ENCODE results near the gene PPM1L.

DNA sequence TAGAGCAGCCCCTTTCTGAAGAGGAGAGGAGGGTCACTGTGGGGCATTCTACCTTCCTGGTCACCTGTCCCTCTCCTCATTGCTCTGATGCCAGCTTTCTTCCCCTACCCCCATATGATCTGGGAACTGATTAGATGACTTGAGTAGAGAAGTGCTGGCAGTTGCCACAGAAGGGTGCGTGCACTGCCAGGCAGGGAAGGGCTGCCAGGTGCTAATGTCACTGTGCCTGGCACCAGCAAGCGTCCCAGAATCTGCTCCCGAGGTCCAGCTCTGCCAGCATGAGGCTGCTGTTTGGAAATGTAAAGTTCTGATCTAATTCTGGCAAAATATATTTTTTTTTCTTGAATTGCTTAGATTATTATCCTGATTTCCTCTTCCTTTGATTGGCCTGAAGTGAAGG, 52.8 kb downstream of the PPM1L start:
- TF ChIP-seq, protein P1, sequence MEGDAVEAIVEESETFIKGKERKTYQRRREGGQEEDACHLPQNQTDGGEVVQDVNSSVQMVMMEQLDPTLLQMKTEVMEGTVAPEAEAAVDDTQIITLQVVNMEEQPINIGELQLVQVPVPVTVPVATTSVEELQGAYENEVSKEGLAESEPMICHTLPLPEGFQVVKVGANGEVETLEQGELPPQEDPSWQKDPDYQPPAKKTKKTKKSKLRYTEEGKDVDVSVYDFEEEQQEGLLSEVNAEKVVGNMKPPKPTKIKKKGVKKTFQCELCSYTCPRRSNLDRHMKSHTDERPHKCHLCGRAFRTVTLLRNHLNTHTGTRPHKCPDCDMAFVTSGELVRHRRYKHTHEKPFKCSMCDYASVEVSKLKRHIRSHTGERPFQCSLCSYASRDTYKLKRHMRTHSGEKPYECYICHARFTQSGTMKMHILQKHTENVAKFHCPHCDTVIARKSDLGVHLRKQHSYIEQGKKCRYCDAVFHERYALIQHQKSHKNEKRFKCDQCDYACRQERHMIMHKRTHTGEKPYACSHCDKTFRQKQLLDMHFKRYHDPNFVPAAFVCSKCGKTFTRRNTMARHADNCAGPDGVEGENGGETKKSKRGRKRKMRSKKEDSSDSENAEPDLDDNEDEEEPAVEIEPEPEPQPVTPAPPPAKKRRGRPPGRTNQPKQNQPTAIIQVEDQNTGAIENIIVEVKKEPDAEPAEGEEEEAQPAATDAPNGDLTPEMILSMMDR (conservative IDR thresholded peaks at IDR 0.05; ENCODE audit: low read depth, low read length): no peak
- TF ChIP-seq EZH2 (IDR thresholded peaks at IDR 0.05; ENCODE audit: borderline replicate concordance, low read depth, low read length, poor library complexity, severe bottlenecking): no peak
